LNCaP clone FGC (cell line): Measurements from ENCODE around the gene ADGRG4.

Source experiments
- DNase-seq: peaks from one replicate; pipeline ENCODE4 v3.0.0-alpha.2; 2011; ENCODE audit warnings: low read depth
- H3K4me3 ChIP-seq: 2 replicates; pipeline ENCODE4 v1.5.1; 2011; ENCODE audit warnings: mild to moderate bottlenecking, low read depth, low read length, control low read depth
- CTCF ChIP-seq: IDR thresholded peaks from 2 replicates; pipeline ENCODE4 v1.5.1; 2012; ENCODE audit warnings: mild to moderate bottlenecking; ENCODE audit not compliant: control insufficient read depth, insufficient read depth; ENCODE audit errors: extremely low read depth

ADGRG4 gene

GRCh38 chrX:136260776-136261175 lies 40.0 kb upstream of the ADGRG4 start:
- DNase-seq: no peak
- H3K4me3 ChIP-seq: no peak overlapping the region
- no peak for TF ChIP-seq CTCF

- no peak overlapping the region for H3K4me3 ChIP-seq
- no peak for TF ChIP-seq CTCF
- no peak for DNase-seq
Observed at GRCh38 chrX:136261321-136261720, 39.4 kb upstream of the ADGRG4 start.

DNA sequence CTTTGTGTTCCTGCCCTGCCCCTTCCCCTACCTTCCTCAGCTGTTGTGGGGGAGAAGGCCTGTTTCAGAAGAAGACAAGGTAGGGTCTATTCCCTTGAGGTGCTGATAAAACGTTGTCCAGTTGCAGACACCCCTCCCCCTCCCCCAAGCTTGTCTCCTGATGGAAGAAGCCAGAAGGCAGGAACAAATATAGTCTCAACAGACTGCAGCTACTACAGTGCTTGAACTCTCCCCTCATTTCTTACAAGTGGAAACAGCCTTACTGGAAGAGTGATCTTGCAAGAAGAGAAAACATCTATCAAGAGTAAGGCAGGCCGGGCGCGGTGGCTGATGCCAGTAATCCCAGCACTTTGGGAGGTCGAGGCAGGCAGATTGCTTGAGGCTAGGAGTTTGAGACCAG lies 38.5 kb upstream of the ADGRG4 start:
- DNase-seq: no peak
- H3K4me3 ChIP-seq: no peak overlapping the region
- no peak for TF ChIP-seq CTCF

DNA sequence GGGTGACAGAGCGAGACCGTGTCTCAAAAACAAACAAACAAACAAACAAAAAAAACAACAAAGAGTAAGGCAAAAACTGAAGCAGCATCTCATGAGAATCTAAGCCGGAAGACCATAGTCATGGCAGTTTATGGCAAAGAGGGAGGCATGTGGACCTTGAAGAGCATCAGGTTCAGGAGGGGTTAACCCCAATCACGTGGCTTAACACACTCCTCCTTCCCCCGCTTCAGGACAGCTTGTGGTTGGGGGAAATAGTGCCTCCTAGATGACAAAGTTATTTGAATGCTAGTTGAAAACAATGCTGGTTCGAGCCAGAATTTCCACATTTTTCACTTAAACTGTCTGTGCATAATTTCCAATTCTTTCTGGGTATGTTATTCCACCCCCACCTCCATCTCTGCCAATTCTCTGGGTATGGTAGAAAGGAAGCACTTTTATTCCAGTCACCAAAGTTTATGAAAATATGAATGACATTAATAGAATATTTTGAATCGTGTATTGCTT lies 37.9 kb upstream of the ADGRG4 start:
- no peak for TF ChIP-seq CTCF
- DNase-seq: no peak
- no peak overlapping the region for H3K4me3 ChIP-seq

DNA sequence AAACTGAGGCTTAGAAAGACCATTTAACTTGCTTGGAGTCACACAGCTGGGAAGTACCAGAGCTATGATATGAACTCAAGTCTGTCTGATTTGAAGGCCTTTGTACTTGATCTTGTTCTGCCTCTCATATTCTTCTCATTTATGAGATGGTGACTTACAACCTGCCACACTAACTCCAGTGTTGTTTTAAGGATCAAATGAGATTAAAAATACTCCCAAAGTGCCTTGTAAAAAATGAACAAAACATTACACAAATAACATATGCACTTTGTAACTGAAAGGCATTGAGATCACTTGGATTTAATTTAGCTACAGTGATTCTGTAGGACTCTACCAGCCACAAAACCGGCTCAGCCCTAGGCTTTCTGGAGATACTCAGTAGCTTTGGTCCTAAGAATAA lies 33.9 kb upstream of the ADGRG4 start:
- H3K4me3 ChIP-seq: no peak overlapping the region
- no peak for TF ChIP-seq CTCF

GRCh38 chrX:136268051-136269048 lies 32.4 kb upstream of the ADGRG4 start:
- no peak for DNase-seq
- no peak overlapping the region for H3K4me3 ChIP-seq
- TF ChIP-seq CTCF: peak; percentile 54

More for the DNA sequence above, 33.9 kb upstream of the ADGRG4 start:
- DNase-seq: no peak
